ENCODE results near the gene HOXA6. TPM values are rescaled to one million over a fixed set of nuclear protein-coding genes. Genes with fewer than 3 reads are reported as not detected.

The HOXA6 gene
- total and polyA plus RNA-seq, 2 of the 4 experiments (the other 2 are of a cell fraction), result 1.4 to 1.8 TPM

DNA sequence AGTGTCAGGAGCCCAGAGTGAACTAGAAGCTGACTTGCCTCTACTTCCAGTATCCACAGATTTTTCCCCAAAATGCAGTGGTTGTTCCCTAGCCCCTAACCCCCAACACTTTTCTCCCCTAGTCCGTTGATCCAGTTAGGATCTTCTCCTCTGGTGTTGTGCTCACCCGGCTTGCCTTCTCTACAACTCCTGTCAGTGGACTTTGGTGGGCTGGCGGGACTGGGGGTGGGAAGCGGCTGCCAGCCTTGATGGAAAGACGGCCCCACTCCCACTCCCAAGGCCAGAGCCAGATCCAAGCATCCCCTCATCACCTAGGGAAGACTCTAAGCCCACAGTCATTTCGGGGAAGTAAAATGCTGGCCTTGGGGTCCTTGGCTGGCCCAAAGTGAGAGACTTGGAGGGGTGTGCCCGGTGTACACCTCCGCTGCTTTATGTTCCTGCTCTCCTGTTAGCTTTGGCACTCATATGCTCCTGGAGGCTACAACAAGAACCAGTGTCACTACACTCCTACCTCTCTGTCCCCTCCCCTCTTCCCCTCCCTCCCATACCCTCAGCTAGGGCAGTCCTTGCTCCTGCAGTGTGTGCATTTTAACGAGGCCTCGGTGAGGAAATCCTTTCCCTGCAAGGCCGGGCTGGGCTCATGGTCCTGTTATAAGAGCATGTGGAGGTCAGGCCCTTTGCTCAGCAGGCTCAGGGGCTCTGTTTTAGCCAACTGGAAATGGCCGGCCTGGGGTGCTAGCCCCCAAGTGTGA lies 27.5 kb upstream of the HOXA6 start:
- no peak overlapping the region for H3K9ac ChIP-seq (ENCODE audit: low read depth, low read length)
- DNase-seq, result no peak
- no peak overlapping the region for H2BK5ac ChIP-seq (ENCODE audit: low read depth, low read length, poor library complexity, severe bottlenecking)
- peaks cover 7% of the 10 kb centered on the region; the same call in 1 of the 2 replicates for H3K9me3 ChIP-seq (ENCODE audit: control insufficient read depth, insufficient read depth, low read length)
- H3K36me3 ChIP-seq (ENCODE audit: control insufficient read depth, insufficient read depth, low read length), result no peaks in the 10 kb centered on the region
- dilution Hi-C loops (cut with HindIII; ENCODE audit: low sequenced_read_pairs, unreplicated experiment) (no loop called here), intact Hi-C loops (cut with micrococcal nuclease) (no loop called here), in situ Hi-C loops (cut with MboI; ENCODE audit: low sequenced_read_pairs) (no loop called here)
- no peak overlapping the region for H4K8ac ChIP-seq (ENCODE audit: low read depth in 2 of 2, low read length in 2 of 2)
- no peaks in the 10 kb centered on the region for H3K9me1 ChIP-seq (ENCODE audit: insufficient read depth, low read length)
- ATAC-seq (ENCODE audit: low read depth), result no peak
- no TSS peak for BruUV-seq (replicated peaks)
- peaks cover 19% of the 10 kb centered on the region; the same call in 1 of the 2 replicates for H4K20me1 ChIP-seq (ENCODE audit: insufficient read depth, low read length)
- H3K4me2 ChIP-seq (ENCODE audit: low read depth, low read length), result no peak overlapping the region
- no peak overlapping the region for H2BK15ac ChIP-seq (ENCODE audit: low read depth, low read length)
- no peak overlapping the region for H4K91ac ChIP-seq (ENCODE audit: insufficient read depth, low read depth, low read length)
- no peak overlapping the region for H2AFZ ChIP-seq (replicated peaks; ENCODE audit: low read length, poor library complexity)
- no peak overlapping the region for H3K4ac ChIP-seq (ENCODE audit: low read depth, low read length)
- no peaks in the 10 kb centered on the region; the same call in 1 of the 2 replicates for H3K4me1 ChIP-seq (ENCODE audit: control insufficient read depth, insufficient read depth, low read length)
- H2AK5ac ChIP-seq (ENCODE audit: low read depth, low read length), result no peak overlapping the region
- no peak overlapping the region for H3K27ac ChIP-seq (ENCODE audit: insufficient read depth, low read length)
- H3K23ac ChIP-seq (ENCODE audit: low read depth, low read length), result no peak overlapping the region
- H3K79me1 ChIP-seq (ENCODE audit: low read depth in 1 of 2, low read length in 2 of 2), result no peaks in the 10 kb centered on the region
- H3K4me3 ChIP-seq (ENCODE audit: insufficient read depth, low read depth, low read length), result no peak overlapping the region
- no peak overlapping the region for H2AK9ac ChIP-seq (replicated peaks; ENCODE audit: low read depth, low read length, poor library complexity)
- no peak overlapping the region for H3K18ac ChIP-seq (ENCODE audit: low read depth, low read length)
- no peak overlapping the region for H2BK20ac ChIP-seq (ENCODE audit: low read depth, low read length)
- no peak for TF ChIP-seq MAFK (IDR thresholded peaks at IDR 0.05; ENCODE audit: low read depth, low read length)
- TF ChIP-seq, protein P1, sequence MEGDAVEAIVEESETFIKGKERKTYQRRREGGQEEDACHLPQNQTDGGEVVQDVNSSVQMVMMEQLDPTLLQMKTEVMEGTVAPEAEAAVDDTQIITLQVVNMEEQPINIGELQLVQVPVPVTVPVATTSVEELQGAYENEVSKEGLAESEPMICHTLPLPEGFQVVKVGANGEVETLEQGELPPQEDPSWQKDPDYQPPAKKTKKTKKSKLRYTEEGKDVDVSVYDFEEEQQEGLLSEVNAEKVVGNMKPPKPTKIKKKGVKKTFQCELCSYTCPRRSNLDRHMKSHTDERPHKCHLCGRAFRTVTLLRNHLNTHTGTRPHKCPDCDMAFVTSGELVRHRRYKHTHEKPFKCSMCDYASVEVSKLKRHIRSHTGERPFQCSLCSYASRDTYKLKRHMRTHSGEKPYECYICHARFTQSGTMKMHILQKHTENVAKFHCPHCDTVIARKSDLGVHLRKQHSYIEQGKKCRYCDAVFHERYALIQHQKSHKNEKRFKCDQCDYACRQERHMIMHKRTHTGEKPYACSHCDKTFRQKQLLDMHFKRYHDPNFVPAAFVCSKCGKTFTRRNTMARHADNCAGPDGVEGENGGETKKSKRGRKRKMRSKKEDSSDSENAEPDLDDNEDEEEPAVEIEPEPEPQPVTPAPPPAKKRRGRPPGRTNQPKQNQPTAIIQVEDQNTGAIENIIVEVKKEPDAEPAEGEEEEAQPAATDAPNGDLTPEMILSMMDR (conservative IDR thresholded peaks at IDR 0.05; ENCODE audit: low read depth, low read length), result no peak
- no peak for TF ChIP-seq CEBPB (IDR thresholded peaks at IDR 0.05; ENCODE audit: low read depth, low read length)
- no peak for TF ChIP-seq NFE2L2 (IDR thresholded peaks at IDR 0.05; ENCODE audit: low read depth, low read length)
- no peak for TF ChIP-seq SMC3 (IDR thresholded peaks at IDR 0.05; ENCODE audit: low read depth, low read length)
- TF ChIP-seq, protein P2, sequence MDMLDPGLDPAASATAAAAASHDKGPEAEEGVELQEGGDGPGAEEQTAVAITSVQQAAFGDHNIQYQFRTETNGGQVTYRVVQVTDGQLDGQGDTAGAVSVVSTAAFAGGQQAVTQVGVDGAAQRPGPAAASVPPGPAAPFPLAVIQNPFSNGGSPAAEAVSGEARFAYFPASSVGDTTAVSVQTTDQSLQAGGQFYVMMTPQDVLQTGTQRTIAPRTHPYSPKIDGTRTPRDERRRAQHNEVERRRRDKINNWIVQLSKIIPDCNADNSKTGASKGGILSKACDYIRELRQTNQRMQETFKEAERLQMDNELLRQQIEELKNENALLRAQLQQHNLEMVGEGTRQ (IDR thresholded peaks at IDR 0.05; ENCODE audit: low read depth, low read length), result no peak
- no peak for TF ChIP-seq CHD1 (IDR thresholded peaks at IDR 0.05; ENCODE audit: low read depth, low read length)
- TF ChIP-seq, protein P3, sequence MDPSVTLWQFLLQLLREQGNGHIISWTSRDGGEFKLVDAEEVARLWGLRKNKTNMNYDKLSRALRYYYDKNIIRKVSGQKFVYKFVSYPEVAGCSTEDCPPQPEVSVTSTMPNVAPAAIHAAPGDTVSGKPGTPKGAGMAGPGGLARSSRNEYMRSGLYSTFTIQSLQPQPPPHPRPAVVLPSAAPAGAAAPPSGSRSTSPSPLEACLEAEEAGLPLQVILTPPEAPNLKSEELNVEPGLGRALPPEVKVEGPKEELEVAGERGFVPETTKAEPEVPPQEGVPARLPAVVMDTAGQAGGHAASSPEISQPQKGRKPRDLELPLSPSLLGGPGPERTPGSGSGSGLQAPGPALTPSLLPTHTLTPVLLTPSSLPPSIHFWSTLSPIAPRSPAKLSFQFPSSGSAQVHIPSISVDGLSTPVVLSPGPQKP (IDR thresholded peaks at IDR 0.05; ENCODE audit: borderline replicate concordance, low read depth, low read length), result no peak
- TF ChIP-seq RFX5 (IDR thresholded peaks at IDR 0.05; ENCODE audit: low read depth, low read length), result no peak
- TF ChIP-seq POLR2A (IDR thresholded peaks at IDR 0.05; ENCODE audit: low read depth, low read length), result no peak
- no peak for TF ChIP-seq RCOR1 (IDR thresholded peaks at IDR 0.05; ENCODE audit: insufficient replicate concordance, low read length)
- no peak for TF ChIP-seq MAZ (IDR thresholded peaks at IDR 0.05; ENCODE audit: borderline replicate concordance, low read depth, low read length)
- H3K56ac ChIP-seq (ENCODE audit: extremely low read depth, insufficient read depth, low read length), result no peak overlapping the region
- POLR2A ChIA-PET (ENCODE audit: unreplicated experiment), result interaction anchor here (0.5 kb wide), 1 partner anchor 1819 kb away, joined by 3 read pairs; no protein-coding TSS in a partner anchor
- 64% methylated on average over 3 of the region's 12 CpGs; no CpG with 5 or more reads in 1 of the 2 experiments for WGBS, 2 experiments (ENCODE audit: extremely low coverage in 2 of 2, insufficient read length in 1 of 2)
- H3K14ac ChIP-seq (replicated peaks; ENCODE audit: low read depth, low read length), result no peak overlapping the region
- H3K27me3 ChIP-seq (ENCODE audit: control insufficient read depth, insufficient read depth, low read length), result peaks cover 87% of the 10 kb centered on the region
- H2BK120ac ChIP-seq (ENCODE audit: low read depth, low read length), result no peak overlapping the region
- H4K5ac ChIP-seq (ENCODE audit: low read depth, low read length), result no peak overlapping the region
- CTCF ChIA-PET, result interaction anchor here (0.5 to 0.6 kb wide), 2 partner anchors 14 to 402 kb away, joined by 3 read pairs; no protein-coding TSS in a partner anchor
